HepG2 (cell line): Measurements from ENCODE around the gene MFSD6. TPM values are rescaled to one million over a fixed set of nuclear protein-coding genes. Genes with fewer than 3 reads are reported as not detected.

ENCODE experiments used
- AGO1 ChIP-seq: fragments of 200-400 bp; formaldehyde crosslinking; IDR thresholded peaks from 2 replicates; pipeline ENCODE4 v1.6.1; 2017; ENCODE audit warnings: mild to moderate bottlenecking, low read depth, low read length, moderate library complexity; ENCODE audit not compliant: poor library complexity, severe bottlenecking
- ARHGAP35 ChIP-seq: sonication (generic); formaldehyde crosslinking; IDR thresholded peaks from 2 replicates; pipeline ENCODE4 v1.9.0; 2022; ENCODE audit warnings: mild to moderate bottlenecking, inconsistent platforms, moderate library complexity, missing genetic modification reagents, borderline replicate concordance
- CEBPB ChIP-seq: IDR thresholded peaks from 2 replicates; pipeline ENCODE4 v1.6.1; 2011; ENCODE audit warnings: low read depth, low read length, improper control_type of control experiment, borderline replicate concordance
- EED ChIP-seq: sonication (generic); formaldehyde crosslinking; IDR thresholded peaks from 2 replicates; pipeline ENCODE4 v1.5.0; 2020; ENCODE audit warnings: mild to moderate bottlenecking, missing genetic modification reagents
- FOXA3 ChIP-seq: IDR thresholded peaks from 2 replicates; pipeline ENCODE4 v1.6.1; 2016; ENCODE audit warnings: missing genetic modification reagents, missing compliant biosample characterization
- GTF3A ChIP-seq: sonication (generic); formaldehyde crosslinking; conservative IDR thresholded peaks from 2 replicates; pipeline ENCODE4 v1.4.0; 2020; ENCODE audit warnings: mild to moderate bottlenecking, missing genetic modification reagents
- HOXA3 ChIP-seq: sonication (generic); formaldehyde crosslinking; IDR thresholded peaks from 2 replicates; pipeline ENCODE4 v1.5.0; 2020; ENCODE audit warnings: missing genetic modification reagents
- KAT8 ChIP-seq: IDR thresholded peaks from 2 replicates; pipeline ENCODE4 v1.6.1; 2016; ENCODE audit warnings: missing genetic modification reagents, missing compliant biosample characterization
- MXD3 ChIP-seq: IDR thresholded peaks from 2 replicates; pipeline ENCODE4 v1.6.1; 2016; ENCODE audit warnings: mild to moderate bottlenecking, missing biosample characterization, missing genetic modification reagents
- NFKB2 ChIP-seq: sonication (generic); formaldehyde crosslinking; IDR thresholded peaks from 2 replicates; pipeline ENCODE4 v1.4.0; 2020; ENCODE audit warnings: missing genetic modification reagents, borderline replicate concordance
- RAD21 ChIP-seq: fragments of 450-650 bp; formaldehyde crosslinking; IDR thresholded peaks from 2 replicates; pipeline ENCODE4 v1.5.0; 2020; ENCODE audit warnings: mild to moderate bottlenecking
- SIX1 ChIP-seq: sonication (generic); formaldehyde crosslinking; IDR thresholded peaks from 2 replicates; pipeline ENCODE4 v1.4.0; 2020; ENCODE audit warnings: missing genetic modification reagents, borderline replicate concordance
- SMAD9 ChIP-seq: sonication (generic); formaldehyde crosslinking; IDR thresholded peaks from 2 replicates; pipeline ENCODE4 v1.5.1; 2020; ENCODE audit warnings: mild to moderate bottlenecking, missing genetic modification reagents
- SMARCC2 ChIP-seq: fragments of 450-650 bp; IDR thresholded peaks from 2 replicates; pipeline ENCODE4 v1.6.1; 2017; ENCODE audit warnings: antibody characterized with exemption, mild to moderate bottlenecking
- TMF1 ChIP-seq: sonication (generic); formaldehyde crosslinking; IDR thresholded peaks from 2 replicates; pipeline ENCODE4 v1.8.1; 2022; ENCODE audit warnings: low read depth, missing genetic modification reagents
- TRIM24 ChIP-seq: sonication (generic); formaldehyde crosslinking; IDR thresholded peaks from 2 replicates; pipeline ENCODE4 v1.8.0; 2022; ENCODE audit warnings: mild to moderate bottlenecking, missing genetic modification reagents
- ZBTB25 ChIP-seq: IDR thresholded peaks from 2 replicates; pipeline ENCODE4 v1.6.1; 2018; ENCODE audit warnings: missing genetic modification reagents
- ZNF280B ChIP-seq: sonication (generic); formaldehyde crosslinking; IDR thresholded peaks from 2 replicates; pipeline ENCODE4 v1.5.0; 2020; ENCODE audit warnings: missing genetic modification reagents, mild to moderate bottlenecking, borderline replicate concordance
- ZNF326 ChIP-seq: sonication (generic); formaldehyde crosslinking; IDR thresholded peaks from 2 replicates; pipeline ENCODE4 v1.4.0; 2020; ENCODE audit warnings: missing genetic modification reagents, borderline replicate concordance
- ZNF564 ChIP-seq: sonication (generic); formaldehyde crosslinking; IDR thresholded peaks from 2 replicates; pipeline ENCODE4 v1.8.1; 2023; ENCODE audit warnings: mild to moderate bottlenecking, missing genetic modification reagents
- ZNF770 ChIP-seq: sonication (generic); formaldehyde crosslinking; IDR thresholded peaks from 2 replicates; pipeline ENCODE4 v1.5.0; 2020; ENCODE audit warnings: mild to moderate bottlenecking, missing genetic modification reagents
- ZNF772 ChIP-seq: sonication (generic); formaldehyde crosslinking; IDR thresholded peaks from 2 replicates; pipeline ENCODE4 v1.5.0; 2020; ENCODE audit warnings: mild to moderate bottlenecking, missing genetic modification reagents
- polyA plus RNA-seq, 8 experiments: library from polyadenylated mRNA; depleted of rRNA in 3 of 8; stranded (reverse) in 7 of 8; unstranded in 1 of 8; fragments of >200 nt; fragmentation: Illumina TruSeq in 4 of 8; extraction: Trizol in 4 of 8; gene quantifications; 2 replicates each; pipeline versions ENCODE4 v1.2.1 to v1.2.3, GENCODE V29; 2011 to 2016; ENCODE audit warnings: low read depth in 4 of 8, missing spikeins in 1 of 8, mixed read lengths in 1 of 8; ENCODE audit not compliant: insufficient read depth in 1 of 8
- total RNA-seq, 5 experiments: library from RNA; depleted of rRNA; stranded (reverse); fragments of >200 nt; fragmentation: Illumina TruSeq; extraction: Trizol; gene quantifications; 2 replicates each; pipeline ENCODE4 v1.2.3, GENCODE V29; 2016; ENCODE audit warnings: low read depth in 1 of 5

The MFSD6 gene
- total and polyA plus RNA-seq, 2 of the 13 experiments (the other 11 are each of a cell fraction or from before 2014, with no cell fraction given): 0.92 to 1.4 TPM

- peak; percentile 86; the same call in 1 of the 2 replicates for TF ChIP-seq ZNF564 (CRISPR knock-in tag)
- TF ChIP-seq SIX1: no peak
- peak; percentile 75 for TF ChIP-seq RAD21 (CRISPR knock-in tag)
- peak; percentile 93 for TF ChIP-seq HOXA3 (CRISPR knock-in tag)
- TF ChIP-seq ZBTB25 (CRISPR knock-in tag): peak; percentile 99; the same call in 1 of the 2 replicates
- TF ChIP-seq MXD3 (CRISPR knock-in tag): peak; percentile 99
- peak; percentile 98; the same call in 1 of the 2 replicates for TF ChIP-seq EED (CRISPR knock-in tag)
- TF ChIP-seq NFKB2 (CRISPR knock-in tag): peak; percentile 99
- 0 out of 2 replicates have a peak, but pooled peaks have one; percentile 57 for TF ChIP-seq TRIM24 (CRISPR knock-in tag)
- TF ChIP-seq AGO1: no peak
- TF ChIP-seq ZNF772 (CRISPR knock-in tag): peak; percentile 92
- peak; percentile 95 for TF ChIP-seq ZNF280B (CRISPR knock-in tag)
- peak; percentile 95 for TF ChIP-seq GTF3A (CRISPR knock-in tag)
- no peak for TF ChIP-seq SMARCC2
- TF ChIP-seq CEBPB: no peak
- TF ChIP-seq FOXA3 (CRISPR knock-in tag): peak; percentile 56
- peak; percentile 82 for TF ChIP-seq TMF1 (CRISPR knock-in tag)
- peak; percentile 97; the same call in 1 of the 2 replicates for TF ChIP-seq ARHGAP35 (CRISPR knock-in tag)
- peak; percentile 100 for TF ChIP-seq ZNF770
- peak; percentile 83 for TF ChIP-seq KAT8
- TF ChIP-seq ZNF326 (CRISPR knock-in tag): no peak
- no peak for TF ChIP-seq SMAD9 (CRISPR knock-in tag)
These were observed 126.4 kb downstream of the MFSD6 start, which contains the start of gene NEMP2 (continued) for GRCh38 chr2:190534310-190535120.
